Middle frontal gyrus (tissue), 1 donor: Measurements from ENCODE around the gene ACLY.

ENCODE experiments used
- DNase-seq: peaks from one replicate; pipeline ENCODE4 v3.0.0-alpha.2; 2015; ENCODE audit warnings: low spot score; ENCODE audit errors: extremely low spot score

The ACLY gene

GRCh38 chr17:41918314-41919164 lies at the start of gene ACLY:
Gene ACLY, minus strand, starts transcription at chr17:41918951. Its CDS starts 5,078 bp downstream, at chr17:41913873.
- peak; percentile 98 for DNase-seq

GRCh38 chr17:41967921-41968578 lies 49.3 kb upstream of the ACLY start:
- DNase-seq, result no peak

GRCh38 chr17:41967141-41967920 lies 48.6 kb upstream of the ACLY start:
- peak; percentile 78 for DNase-seq

GRCh38 chr17:41966463-41967140 lies 47.9 kb upstream of the ACLY start, which contains the start of gene CNP:
Gene CNP, plus strand, starts transcription at chr17:41966795. Its CDS starts 90 bp downstream, at chr17:41966885.
- DNase-seq, result peak; percentile 83

- no peak for DNase-seq
These were observed 47.1 kb upstream of the ACLY start for GRCh38 chr17:41965694-41966462.

GRCh38 chr17:41962768-41963434 lies 44.1 kb upstream of the ACLY start:
- no peak for DNase-seq

GRCh38 chr17:41962111-41962510 lies 43.4 kb upstream of the ACLY start:
- DNase-seq, result no peak

GRCh38 chr17:41959336-41960095 lies 40.8 kb upstream of the ACLY start:
- no peak for DNase-seq

GRCh38 chr17:41959030-41959335 lies 40.2 kb upstream of the ACLY start:
- DNase-seq, result no peak

GRCh38 chr17:41957869-41958439 lies 39.2 kb upstream of the ACLY start:
- DNase-seq, result no peak

GRCh38 chr17:41957031-41957868 lies 38.5 kb upstream of the ACLY start:
- no peak for DNase-seq

- DNase-seq, result no peak
These were observed 37.8 kb upstream of the ACLY start for GRCh38 chr17:41956522-41956921.

- DNase-seq, result no peak
These were observed 30.2 kb upstream of the ACLY start for GRCh38 chr17:41948762-41949460.

GRCh38 chr17:41944943-41945342 lies 26.2 kb upstream of the ACLY start:
- DNase-seq, result no peak

GRCh38 chr17:41943492-41943891 lies 24.7 kb upstream of the ACLY start:
- DNase-seq, result no peak

GRCh38 chr17:41942626-41943373 lies 24.0 kb upstream of the ACLY start:
- no peak for DNase-seq

- DNase-seq, result no peak
These were observed 22.4 kb upstream of the ACLY start for GRCh38 chr17:41941168-41941567.
